HG03045 (cell line): ENCODE measurements around the gene RARRES2.
"Not testable (repeated sequence)": the region's sequence is repeated elsewhere in the genome, so short reads cannot be mapped to it uniquely, and the experiment has no call there.

ENCODE experiments used
- ATAC-seq: cut with Tn5 transposase; IDR thresholded peaks from one replicate; pipeline ENCODE4 v1.9.1; 2021; ENCODE audit warnings: mild to moderate bottlenecking, moderate library complexity; ENCODE audit not compliant: unreplicated experiment

Gene RARRES2

DNA sequence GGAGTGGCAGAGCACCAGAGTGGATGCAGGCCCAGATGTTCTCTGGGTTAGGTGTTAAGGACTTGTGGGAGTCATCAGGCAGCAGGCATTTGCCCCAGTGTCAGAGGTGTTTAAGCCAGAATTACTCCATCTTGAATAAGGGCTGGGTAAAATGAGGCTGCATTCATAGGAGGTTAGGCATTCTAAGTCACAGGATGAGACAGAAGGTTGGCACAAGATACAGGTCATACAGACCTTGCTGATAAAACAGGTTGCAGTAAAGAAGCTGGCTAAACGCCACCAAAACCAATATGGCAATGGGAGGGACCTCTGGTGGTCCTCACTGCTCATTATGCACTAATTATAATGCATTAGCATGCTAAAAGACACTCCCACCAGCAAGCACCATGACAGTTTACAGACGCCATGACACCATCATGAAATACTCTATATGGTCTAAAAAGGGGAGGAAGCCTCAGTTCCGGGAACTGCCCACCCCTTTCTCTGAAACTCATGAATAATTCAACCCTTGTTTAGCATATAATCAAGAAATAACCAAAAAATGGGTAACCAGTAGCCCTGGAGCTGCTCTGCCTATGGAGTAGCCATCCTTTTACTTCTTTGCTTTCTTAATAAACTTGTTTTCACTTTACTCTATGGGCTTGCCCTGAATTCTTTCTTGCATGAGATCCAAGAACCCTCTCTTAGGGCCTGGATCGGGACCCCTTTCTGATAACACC lies 19.2 kb downstream of the RARRES2 start:
- no peak for ATAC-seq

DNA sequence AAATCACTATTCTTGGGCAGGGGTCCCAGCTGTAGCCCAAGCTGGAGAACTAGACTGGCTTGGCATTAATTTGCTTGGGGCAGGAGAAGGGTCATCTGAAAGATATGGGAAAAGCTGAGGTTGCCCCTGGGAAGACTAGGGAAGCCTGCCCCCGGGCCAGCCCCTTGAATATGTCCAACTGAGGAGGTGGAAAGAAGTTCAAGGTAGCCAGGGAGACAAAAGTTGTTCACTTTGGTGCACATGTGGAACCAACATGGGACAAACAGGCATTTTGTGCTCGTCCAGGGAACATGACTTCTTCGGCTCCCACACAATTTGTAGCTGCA lies 19.7 kb downstream of the RARRES2 start:
- ATAC-seq: no peak

DNA sequence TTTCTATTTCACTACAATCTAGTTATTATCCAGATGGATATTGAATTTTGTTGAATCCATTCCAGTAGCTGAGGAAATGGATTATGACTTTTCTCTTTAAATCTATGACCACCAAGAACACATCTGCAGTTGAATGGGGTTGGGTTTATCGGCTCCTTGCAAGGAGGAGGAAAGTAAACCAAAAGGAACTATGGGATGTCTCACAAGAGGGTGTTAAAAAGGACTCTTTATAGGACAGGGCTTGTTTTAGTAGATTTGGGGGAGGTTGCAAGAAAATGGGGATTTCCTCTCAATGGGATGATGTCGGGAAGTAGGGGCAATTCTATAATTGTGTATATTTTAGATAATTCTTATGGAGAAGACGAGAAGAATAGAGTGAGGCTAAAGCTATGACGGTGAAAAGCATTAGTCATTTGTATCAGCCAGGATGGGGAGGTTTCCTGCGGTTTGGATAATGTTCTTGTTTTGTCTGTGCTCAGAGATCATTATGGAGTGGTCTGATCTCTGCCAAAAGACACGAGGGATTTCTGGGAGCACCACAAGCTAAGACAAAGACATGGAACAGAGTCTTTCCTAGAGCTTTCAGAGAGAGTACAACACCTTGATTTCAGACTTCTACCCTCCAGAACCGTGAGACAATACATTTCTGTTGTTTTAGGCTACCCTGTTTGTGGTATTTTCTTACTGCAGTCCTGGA lies 23.5 kb downstream of the RARRES2 start:
- ATAC-seq: no peak

DNA sequence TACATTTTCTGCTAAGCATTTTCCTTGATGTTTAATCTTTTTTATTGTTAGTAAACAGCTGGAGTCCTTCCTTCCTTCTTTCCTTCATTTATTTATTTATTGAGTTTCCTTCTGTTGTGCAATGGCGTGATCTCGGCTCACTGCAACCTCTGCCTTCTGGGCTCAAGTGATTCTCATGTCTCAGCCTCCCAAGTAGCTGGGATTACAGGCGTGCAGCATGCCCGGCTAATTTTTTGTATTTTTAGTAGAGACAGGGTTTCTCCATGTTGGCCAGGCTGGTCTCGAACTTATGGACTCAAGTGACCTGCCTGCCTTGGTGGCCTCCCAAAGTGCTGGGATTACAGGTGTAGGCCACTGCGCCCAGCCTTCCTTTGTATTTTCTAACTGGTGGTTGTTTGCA lies 24.4 kb downstream of the RARRES2 start:
- ATAC-seq: not testable (repeated sequence)

DNA sequence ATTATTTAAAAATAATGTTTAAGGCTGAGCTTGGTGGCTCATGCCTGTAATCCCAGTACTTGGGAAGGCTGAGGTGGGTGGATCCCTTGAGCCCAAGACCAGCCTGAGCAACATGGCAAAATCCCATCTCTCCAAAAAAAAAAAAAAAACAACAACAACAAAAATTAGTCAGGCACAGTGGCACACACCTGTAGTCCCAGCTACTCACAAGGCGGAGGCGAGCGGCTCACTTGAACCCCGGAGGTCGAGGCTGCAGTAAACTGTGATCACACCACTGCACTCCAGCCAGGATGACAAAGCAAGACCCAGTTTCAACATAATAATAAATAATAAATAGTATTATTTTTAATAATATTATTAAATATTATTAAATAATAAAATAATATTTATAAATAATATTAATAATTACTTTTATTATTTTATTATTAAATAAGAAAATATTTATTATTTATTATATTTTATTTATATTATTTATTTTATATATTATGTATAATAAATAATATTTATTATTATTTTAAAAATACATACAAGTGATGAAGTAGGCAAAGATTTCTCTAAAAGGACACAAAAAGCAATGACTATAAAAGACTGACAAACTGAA lies 26.7 kb downstream of the RARRES2 start:
- ATAC-seq: no peak

DNA sequence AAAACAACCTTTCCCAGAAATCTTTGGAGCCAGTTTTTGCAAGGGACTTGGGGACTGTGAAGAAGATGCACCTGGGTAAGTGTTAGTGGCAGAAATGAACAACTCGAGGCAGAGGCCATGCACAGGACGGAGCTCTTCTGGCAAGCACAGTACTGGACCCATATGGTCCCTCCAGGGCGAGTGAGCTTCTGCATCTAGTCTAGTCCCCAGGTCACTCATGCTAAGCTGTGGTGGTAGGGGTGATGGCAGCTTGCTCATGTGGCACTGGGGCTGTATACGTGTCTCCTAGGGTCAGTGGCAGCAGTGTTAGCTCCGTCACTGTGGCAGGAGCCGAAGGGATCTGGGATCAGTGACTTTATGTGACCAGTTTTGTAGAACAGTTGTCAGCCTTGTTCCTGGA lies 27.6 kb downstream of the RARRES2 start:
- no peak for ATAC-seq

DNA sequence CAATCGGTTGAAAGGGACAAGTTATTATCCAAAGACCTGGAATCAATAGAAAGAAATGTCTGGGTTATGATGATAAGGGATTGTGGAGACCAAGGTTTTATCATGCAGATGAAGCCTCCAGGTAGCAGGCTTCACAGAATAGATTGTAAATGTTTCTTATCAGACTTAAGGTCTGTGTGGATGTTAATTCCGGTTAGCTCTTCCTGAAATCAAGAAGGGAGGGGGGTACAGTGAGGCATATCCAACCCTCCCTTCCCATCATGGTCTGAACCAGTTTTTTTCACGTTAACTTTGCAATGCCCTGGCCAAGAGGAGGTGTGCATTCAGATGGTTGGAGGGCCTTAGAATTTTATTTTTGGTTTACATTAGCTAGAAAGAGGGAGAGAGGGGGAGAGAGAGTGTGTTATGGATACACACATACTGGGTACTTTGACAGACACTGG lies 28.0 kb downstream of the RARRES2 start:
- no peak for ATAC-seq

DNA sequence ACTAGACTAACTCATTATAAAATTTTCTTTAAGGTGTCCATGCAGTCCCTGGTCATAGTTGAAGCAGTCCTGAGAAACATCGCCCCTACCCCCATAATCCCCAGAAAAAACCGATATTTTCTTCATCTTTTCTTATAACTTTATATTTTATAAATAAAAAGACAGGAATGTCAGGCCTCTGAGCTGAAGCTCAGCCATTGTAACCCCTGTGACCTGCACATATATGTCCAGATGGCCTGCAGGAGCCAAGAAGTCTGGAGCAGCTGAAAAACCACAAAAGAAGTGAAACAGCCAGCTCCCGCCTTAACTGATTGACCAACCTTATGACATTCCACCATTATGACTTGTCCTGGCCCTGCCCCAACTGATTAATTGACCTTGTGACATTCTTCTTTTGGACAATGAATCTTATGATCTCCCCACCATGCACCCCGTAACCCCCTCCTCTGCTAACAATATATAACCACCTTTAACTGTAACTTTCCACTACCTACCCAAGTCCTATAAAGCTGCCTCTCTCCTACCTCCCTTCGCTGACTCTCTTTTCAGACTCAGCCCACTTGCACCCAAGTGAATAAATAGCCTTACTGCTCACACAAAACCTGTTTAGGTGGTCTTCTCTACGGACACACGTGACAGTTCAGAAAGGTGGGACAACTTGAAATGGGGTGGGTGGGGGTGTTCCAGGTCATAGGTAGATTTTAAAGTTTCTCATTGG lies 28.6 kb downstream of the RARRES2 start:
- ATAC-seq: not testable (repeated sequence)

DNA sequence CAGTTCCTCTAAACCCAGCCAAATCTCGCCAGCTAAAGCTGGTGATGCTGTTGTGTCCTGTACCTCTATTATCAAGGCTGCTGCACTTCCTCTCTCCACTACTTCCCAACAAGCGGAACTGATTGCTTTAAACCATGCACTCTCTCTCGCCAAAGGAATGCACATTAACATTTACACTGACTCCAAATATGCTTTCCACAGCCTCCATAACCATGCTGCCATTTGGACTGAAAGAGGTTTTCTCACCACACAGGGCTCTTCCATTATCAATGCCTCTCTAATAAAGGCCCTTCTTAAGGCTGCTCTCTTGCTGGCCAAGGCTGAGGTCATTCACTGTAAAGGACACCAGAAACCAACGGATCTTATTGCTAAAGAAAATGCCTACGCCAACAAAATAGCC lies 29.7 kb downstream of the RARRES2 start:
- ATAC-seq: no peak

DNA sequence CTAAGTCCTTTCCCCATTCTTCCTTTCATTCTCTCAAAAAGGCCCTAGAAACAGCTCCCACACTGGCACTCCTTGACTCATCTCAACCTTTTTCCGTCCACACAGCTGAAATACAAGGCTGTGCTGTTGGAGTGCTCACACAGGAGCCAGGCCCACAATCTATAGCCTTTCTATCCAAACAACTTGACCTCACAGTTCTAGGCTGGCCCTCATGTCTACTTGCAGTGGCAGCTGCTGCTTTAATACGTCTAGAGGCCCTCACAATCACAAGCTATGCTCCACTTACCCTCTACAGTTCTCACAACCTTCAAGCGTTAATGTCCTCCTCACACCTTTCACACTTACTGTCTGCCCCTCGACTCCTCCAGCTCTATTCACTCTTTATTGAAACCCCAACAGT lies 30.3 kb downstream of the RARRES2 start:
- no peak for ATAC-seq

DNA sequence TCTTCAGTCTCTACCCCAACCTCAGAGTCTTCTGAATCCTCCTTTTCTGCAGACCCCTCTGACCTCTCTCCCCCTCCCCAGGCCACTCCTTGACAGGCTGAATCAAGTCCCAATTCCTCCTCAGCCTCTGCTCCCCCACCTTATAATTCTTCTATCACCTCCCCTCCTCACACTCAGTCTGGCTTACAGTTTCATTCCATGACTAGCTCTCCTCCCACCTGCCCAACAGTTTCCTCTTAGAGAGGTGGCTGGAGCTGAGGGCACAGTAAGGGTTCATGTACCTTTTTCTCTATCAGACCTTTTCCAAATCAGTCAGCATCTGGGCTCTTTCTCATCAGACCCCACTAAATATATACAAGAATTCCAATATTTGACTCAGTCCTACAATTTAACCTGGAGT lies 32.9 kb downstream of the RARRES2 start:
- no peak for ATAC-seq

DNA sequence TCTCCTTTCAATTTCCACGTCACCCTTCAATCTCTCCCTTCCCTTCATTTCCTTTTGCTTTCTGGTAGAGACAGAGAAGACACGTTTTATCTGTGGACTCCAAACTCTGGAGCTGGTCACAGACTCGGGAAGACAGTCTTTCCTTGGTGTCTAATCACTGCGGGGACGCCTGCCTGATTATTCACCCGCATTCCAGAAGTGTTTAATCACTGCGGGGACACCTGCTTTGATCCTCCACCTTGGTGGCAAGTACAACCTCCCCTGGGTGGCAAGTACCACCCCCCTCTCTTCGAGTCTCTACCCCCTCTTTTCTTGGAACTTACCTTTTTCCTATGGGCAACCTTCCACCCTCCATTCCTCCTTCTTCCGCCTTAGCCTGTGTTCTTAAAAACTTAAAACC lies 33.5 kb downstream of the RARRES2 start:
- no peak for ATAC-seq

DNA sequence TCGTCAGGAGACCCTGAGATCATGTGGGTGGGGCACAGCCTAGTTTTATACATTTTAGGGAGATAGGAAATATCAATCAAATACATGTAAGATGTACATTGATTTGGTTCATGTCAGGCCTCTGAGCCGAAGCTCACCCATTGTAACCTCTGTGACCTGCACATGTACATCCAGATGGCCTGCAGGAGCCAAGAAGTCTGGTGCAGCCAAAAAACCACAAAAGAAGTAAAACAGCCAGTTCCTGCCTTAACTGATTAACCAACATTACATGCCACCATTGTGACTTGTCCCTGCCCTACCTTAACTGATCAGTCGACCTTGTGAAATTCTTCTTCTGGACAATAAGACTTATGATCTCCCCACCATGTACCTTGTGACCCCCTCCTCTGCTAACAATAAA lies 34.3 kb downstream of the RARRES2 start:
- no peak for ATAC-seq

DNA sequence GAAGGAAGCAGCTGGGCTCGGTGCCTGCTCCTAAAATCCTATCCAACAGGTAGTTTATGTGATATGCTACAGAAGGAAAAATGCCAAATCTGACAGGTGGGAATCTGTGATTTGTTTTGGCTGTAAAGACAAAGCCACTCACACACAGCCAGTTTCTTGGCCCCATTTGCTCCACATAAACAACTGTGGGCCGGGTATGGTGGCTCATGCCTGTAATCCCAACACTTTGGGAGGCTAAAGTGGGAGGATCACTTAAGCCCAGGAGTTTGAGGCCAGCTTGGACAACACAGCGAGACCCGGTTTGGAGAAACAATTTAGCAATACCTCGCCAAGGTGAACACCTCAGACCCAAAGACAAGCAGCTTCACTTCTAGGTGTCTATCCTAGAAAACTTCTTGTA lies 35.1 kb downstream of the RARRES2 start:
- ATAC-seq: not testable (repeated sequence)

DNA sequence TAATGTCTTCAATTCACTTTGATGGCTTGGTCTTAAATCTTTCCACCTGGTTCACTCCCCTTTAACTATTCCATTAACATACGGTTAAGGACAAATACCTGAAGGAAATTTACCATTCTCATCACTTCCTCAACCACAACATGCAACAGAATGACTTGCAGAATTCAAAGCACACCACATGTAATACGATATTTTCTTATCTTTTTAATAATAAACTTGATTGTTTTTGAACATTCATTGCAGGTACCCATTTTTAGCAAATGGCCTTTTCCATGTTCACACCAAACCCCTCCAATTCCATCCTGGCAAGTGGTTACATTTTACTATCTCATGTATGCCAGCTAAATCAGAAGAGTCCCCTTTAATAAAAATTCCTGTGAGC lies 35.5 kb downstream of the RARRES2 start:
- not testable (repeated sequence) for ATAC-seq

DNA sequence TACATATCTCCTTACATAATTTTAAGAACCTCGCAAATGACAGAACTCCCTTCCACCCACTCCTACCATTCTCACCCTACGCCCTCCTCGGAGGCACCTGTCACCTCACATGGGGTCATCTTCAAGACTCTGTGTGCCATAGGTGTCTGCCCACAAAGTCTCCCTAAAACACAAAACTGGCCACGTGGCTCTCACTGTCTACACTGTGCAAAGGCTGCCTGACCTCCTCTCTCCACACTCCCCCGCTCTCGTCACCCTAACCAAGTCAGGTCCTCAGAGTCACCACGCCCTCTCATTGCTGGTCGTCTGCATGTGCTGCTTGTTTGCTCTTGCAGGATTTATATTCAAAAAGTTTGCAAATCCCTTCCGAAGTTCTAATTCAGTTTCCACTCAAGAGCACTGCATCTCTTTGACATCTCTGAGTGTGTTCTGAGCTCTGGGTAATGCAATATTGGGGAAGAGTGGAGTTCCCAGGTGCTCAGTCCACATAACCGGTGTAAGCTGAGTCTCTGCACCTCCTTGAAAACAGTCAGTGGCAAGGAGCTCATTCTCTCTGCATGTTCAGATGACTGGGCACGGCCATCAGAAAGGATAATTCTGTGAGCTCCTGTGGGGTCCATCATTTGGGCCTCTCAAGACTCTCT lies 36.0 kb downstream of the RARRES2 start:
- ATAC-seq: not testable (repeated sequence)

DNA sequence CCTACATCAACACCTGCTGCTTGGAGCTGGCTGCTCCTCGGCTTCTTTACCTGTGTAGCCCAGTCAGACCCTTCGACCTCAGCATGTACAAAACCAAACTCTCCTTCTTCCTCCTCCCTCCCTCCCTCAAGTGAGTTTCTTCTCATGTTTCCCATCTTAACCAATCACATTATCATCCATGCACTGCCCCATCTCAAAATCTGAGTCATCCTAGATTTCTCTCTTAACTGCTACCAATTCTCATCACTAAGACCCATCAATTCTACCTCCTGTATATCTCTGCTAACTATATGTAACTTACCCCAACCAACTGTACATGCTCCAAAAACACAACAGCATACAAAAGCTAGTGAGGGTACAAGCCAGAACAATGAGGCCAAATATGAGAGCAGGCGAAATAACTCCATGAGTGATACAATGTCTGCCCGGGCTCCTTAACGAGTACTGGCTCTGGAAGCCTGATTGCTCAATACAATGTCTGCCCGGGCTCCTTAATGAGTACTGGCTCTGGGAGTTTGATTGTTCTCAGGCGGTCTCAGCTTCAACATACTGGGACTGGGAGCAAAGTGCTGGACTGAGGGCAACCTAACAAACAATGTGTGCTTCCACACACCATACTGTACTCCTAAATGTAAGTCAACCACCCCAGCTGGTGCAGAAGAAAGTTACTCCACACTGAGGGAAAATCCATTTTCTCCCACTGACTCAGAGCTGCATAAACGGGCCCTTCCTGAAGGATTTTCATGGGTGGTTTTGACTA lies 36.8 kb downstream of the RARRES2 start:
- ATAC-seq: not testable (repeated sequence)

DNA sequence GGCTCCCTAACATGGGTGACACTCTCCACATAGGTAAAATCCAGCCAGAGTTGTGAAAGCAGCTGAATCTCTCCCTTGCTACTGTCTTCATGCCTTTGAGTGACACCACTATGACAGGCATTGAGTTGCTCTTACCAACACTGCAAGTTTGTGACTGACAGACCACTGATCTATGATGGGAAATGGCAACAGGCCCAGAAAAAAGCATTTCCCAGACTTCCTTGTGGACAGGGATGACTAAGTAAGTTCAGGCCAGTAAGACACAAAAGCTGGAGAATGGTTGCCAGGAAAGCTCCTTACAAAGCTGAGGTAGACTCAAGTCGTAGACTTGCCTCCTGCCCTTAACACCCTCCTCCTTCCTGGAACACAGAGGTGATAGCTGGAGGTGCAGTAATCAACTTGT lies 38.5 kb downstream of the RARRES2 start:
- not testable (repeated sequence) for ATAC-seq

DNA sequence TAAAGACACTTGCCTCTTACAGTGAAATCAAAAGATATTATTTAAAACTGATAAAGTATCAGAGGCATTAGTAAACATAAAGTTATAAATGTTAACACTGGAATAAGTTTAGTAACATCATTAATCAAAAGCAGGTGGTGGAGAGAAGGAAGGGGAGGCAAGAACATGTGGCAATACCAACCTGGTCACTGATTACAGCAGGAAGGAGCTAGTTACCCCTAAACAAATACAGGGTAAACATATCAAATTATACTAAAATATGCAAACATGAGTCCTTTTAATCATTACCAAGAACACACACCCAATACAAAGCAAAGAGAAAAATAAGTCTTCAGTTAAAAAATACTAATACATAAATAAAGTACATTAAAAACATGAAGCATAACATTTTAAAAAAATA lies 43.5 kb downstream of the RARRES2 start:
- ATAC-seq: not testable (repeated sequence)

DNA sequence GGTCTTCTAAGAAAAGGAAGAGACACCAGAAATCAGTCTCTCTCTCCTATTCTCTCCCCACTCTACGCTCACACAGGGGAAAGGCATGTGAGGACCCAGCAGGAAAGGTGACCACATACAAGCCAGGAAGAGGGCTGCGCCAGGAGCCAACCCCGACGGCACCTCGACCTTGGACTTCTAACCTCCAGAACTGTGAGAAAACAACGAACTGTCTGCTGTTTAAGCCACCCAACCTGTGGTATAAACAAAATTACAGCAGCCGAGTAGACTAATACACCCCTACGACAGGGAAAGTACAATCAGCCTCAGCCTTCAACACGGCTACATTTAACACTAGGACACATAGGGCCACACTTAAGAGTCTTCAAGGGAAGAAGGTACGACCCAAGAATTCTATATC lies 44.6 kb downstream of the RARRES2 start:
- ATAC-seq: not testable (repeated sequence)
